KMS-11 (cell line): ENCODE data around the gene AGR3.

ENCODE experiments used
- H2AFZ ChIP-seq: fragments of 200-600 bp; sonication (generic); 2 replicates; pipeline ENCODE4 v1.6.1; 2016; ENCODE audit warnings: antibody characterized with exemption, mixed run types, low read depth
- H3K27ac ChIP-seq: fragments of 200-600 bp; sonication (generic); 2 replicates; pipeline ENCODE4 v1.6.1; 2016; ENCODE audit warnings: mild to moderate bottlenecking, mixed run types
- H3K27me3 ChIP-seq: fragments of 200-600 bp; sonication (generic); 2 replicates; pipeline ENCODE4 v1.6.1; 2017; ENCODE audit warnings: mild to moderate bottlenecking, low read depth, mixed run types, moderate library complexity; ENCODE audit not compliant: insufficient read depth
- H3K36me3 ChIP-seq: fragments of 200-600 bp; sonication (generic); 2 replicates; pipeline ENCODE4 v1.6.1; 2017; ENCODE audit warnings: mild to moderate bottlenecking, mixed run types; ENCODE audit not compliant: insufficient read depth
- H3K4me1 ChIP-seq: fragments of 200-600 bp; sonication (generic); 2 replicates; pipeline ENCODE4 v1.6.1; 2016; ENCODE audit warnings: mild to moderate bottlenecking, low read depth, mixed run types; ENCODE audit not compliant: poor library complexity, severe bottlenecking
- H3K4me2 ChIP-seq: fragments of 200-600 bp; sonication (generic); 2 replicates; pipeline ENCODE4 v1.7.0; 2016; ENCODE audit warnings: mild to moderate bottlenecking, mixed run types
- H3K4me3 ChIP-seq: fragments of 200-600 bp; sonication (generic); IDR thresholded peaks from 2 replicates; pipeline ENCODE4 v1.6.1; 2017; ENCODE audit warnings: low read depth, low read length, mixed read lengths; ENCODE audit not compliant: insufficient read depth
- H3K79me2 ChIP-seq: fragments of 200-600 bp; sonication (generic); 2 replicates; pipeline ENCODE4 v1.6.1; 2016; ENCODE audit warnings: low read depth, mixed run types; ENCODE audit not compliant: insufficient read depth
- H3K9ac ChIP-seq: fragments of 200-600 bp; sonication (generic); 2 replicates; pipeline ENCODE4 v1.6.1; 2016; ENCODE audit warnings: mild to moderate bottlenecking, mixed run types
- H4K20me1 ChIP-seq: fragments of 200-600 bp; sonication (generic); 2 replicates; pipeline ENCODE4 v1.6.1; 2016; ENCODE audit warnings: mild to moderate bottlenecking, mixed run types; ENCODE audit not compliant: insufficient read depth
- CTCF ChIP-seq: fragments of 200-600 bp; sonication (generic); conservative IDR thresholded peaks from 2 replicates; pipeline ENCODE4 v1.6.1; 2017; ENCODE audit warnings: low read depth, mild to moderate bottlenecking, antibody characterized with exemption, low read length, moderate library complexity, mixed read lengths

AGR3 gene

GRCh38 chr7:16900209-16900768 is 18.5 kb upstream of the AGR3 start:
- Histone ChIP-seq H3K4me3 (no peak overlapping the region), H3K79me2 (no peaks in the 10 kb centered on the region), H4K20me1 (no peaks in the 10 kb centered on the region), H3K27ac (no peak overlapping the region), H3K27me3 (no peaks in the 10 kb centered on the region), H3K4me2 (no peak overlapping the region), H3K4me1 (no peaks in the 10 kb centered on the region), H3K36me3 (no peaks in the 10 kb centered on the region; the same call in 1 of the 2 replicates), H2AFZ (no peak overlapping the region), H3K9ac (no peak overlapping the region)
- TF ChIP-seq CTCF: no peak

GRCh38 chr7:16891874-16892643 is 10.3 kb upstream of the AGR3 start:
- H3K9ac ChIP-seq: no peak overlapping the region
- H4K20me1 ChIP-seq: no peaks in the 10 kb centered on the region
- no peaks in the 10 kb centered on the region for H3K27me3 ChIP-seq
- no peak overlapping the region for H3K27ac ChIP-seq
- H3K79me2 ChIP-seq: no peaks in the 10 kb centered on the region
- no peak for TF ChIP-seq CTCF
- H3K36me3 ChIP-seq: no peaks in the 10 kb centered on the region
- H2AFZ ChIP-seq: no peak overlapping the region
- no peaks in the 10 kb centered on the region for H3K4me1 ChIP-seq
- no peak overlapping the region for H3K4me3 ChIP-seq
- H3K4me2 ChIP-seq: no peak overlapping the region

GRCh38 chr7:16891338-16891737 is 9.6 kb upstream of the AGR3 start:
- no peak overlapping the region for H3K4me2 ChIP-seq
- H3K27me3 ChIP-seq: no peaks in the 10 kb centered on the region
- no peak overlapping the region for H2AFZ ChIP-seq

GRCh38 chr7:16889851-16890415 is 8.2 kb upstream of the AGR3 start:
- Histone ChIP-seq H3K27me3 (no peaks in the 10 kb centered on the region), H3K4me1 (no peaks in the 10 kb centered on the region), H3K36me3 (no peaks in the 10 kb centered on the region), H3K27ac (no peak overlapping the region), H3K9ac (no peak overlapping the region), H3K4me3 (no peak overlapping the region), H3K79me2 (no peaks in the 10 kb centered on the region), H4K20me1 (no peaks in the 10 kb centered on the region), H2AFZ (no peak overlapping the region), H3K4me2 (no peak overlapping the region)
- no peak for TF ChIP-seq CTCF

More at GRCh38 chr7:16891338-16891737, 9.6 kb upstream of the AGR3 start:
- H3K9ac ChIP-seq: no peak overlapping the region
- H3K4me3 ChIP-seq: no peak overlapping the region
- no peak for TF ChIP-seq CTCF
- no peak overlapping the region for H3K27ac ChIP-seq
- no peaks in the 10 kb centered on the region for H3K79me2 ChIP-seq
- no peaks in the 10 kb centered on the region for H4K20me1 ChIP-seq
- no peaks in the 10 kb centered on the region for H3K4me1 ChIP-seq
- no peaks in the 10 kb centered on the region for H3K36me3 ChIP-seq
